Astrocyte (in vitro differentiated cells and primary cell): ENCODE measurements around the gene APMAP. TPM values are rescaled to one million over a fixed set of nuclear protein-coding genes. Genes with fewer than 3 reads are reported as not detected.

ENCODE experiments used
- DNase-seq: peaks from one replicate; pipeline ENCODE4 v3.0.0-alpha.2; 2010; ENCODE audit warnings: low read depth
- FAIRE-seq: peaks from 2 replicates; lab custom pipeline; 2011; peaks lifted over from hg19 to GRCh38; lab: Jason Lieb, UNC
- H2AFZ ChIP-seq: 2 replicates; pipeline ENCODE4 v1.6.0; 2012; ENCODE audit warnings: low read depth, low read length, inconsistent platforms
- H3K27ac ChIP-seq: 2 replicates; pipeline ENCODE4 v1.5.1; 2011; ENCODE audit warnings: low read depth, low read length, inconsistent platforms
- H3K27me3 ChIP-seq: 2 replicates; pipeline ENCODE4 v1.6.0; 2011; ENCODE audit warnings: low read length, inconsistent platforms; ENCODE audit not compliant: insufficient read depth
- H3K36me3 ChIP-seq: 2 replicates; pipeline ENCODE4 v1.5.1; 2011; ENCODE audit warnings: low read length, inconsistent platforms; ENCODE audit not compliant: insufficient read depth
- H3K4me1 ChIP-seq: 2 replicates; pipeline ENCODE4 v1.5.1; 2011; ENCODE audit warnings: low read length, inconsistent platforms; ENCODE audit not compliant: insufficient read depth
- H3K4me2 ChIP-seq: 2 replicates; pipeline ENCODE4 v1.6.0; 2012; ENCODE audit warnings: low read length, inconsistent platforms
- H3K4me3 ChIP-seq: 2 replicates; pipeline ENCODE4 v1.5.1; 2011; ENCODE audit warnings: low read depth, mild to moderate bottlenecking, low read length, inconsistent platforms; ENCODE audit not compliant: insufficient read depth
- H3K79me2 ChIP-seq: 2 replicates; pipeline ENCODE4 v1.6.0; 2012; ENCODE audit warnings: mild to moderate bottlenecking, low read length, inconsistent platforms; ENCODE audit not compliant: insufficient read depth
- H3K9ac ChIP-seq: 2 replicates; pipeline ENCODE4 v1.6.0; 2012; ENCODE audit warnings: mild to moderate bottlenecking, low read length, inconsistent platforms
- H3K9me3 ChIP-seq: 2 replicates; pipeline ENCODE4 v1.5.1; 2012; ENCODE audit warnings: low read depth, mild to moderate bottlenecking, low read length, inconsistent platforms; ENCODE audit not compliant: insufficient read depth
- H4K20me1 ChIP-seq: 2 replicates; pipeline ENCODE4 v1.6.0; 2012; ENCODE audit warnings: low read length, inconsistent platforms; ENCODE audit not compliant: insufficient read depth
- H3K27ac Mint-ChIP-seq: one replicate; pipeline ENCODE4 v1.8.0; 2021; ENCODE audit warnings: mild to moderate bottlenecking, mixed read lengths; ENCODE audit not compliant: unreplicated experiment
- H3K27me3 Mint-ChIP-seq: one replicate; pipeline ENCODE4 v1.8.0; 2021; ENCODE audit warnings: low read depth, mixed read lengths; ENCODE audit not compliant: unreplicated experiment
- H3K36me3 Mint-ChIP-seq: one replicate; pipeline ENCODE4 v1.8.0; 2021; ENCODE audit warnings: low read depth, mixed read lengths; ENCODE audit not compliant: unreplicated experiment
- H3K4me1 Mint-ChIP-seq: one replicate; pipeline ENCODE4 v1.8.0; 2021; ENCODE audit warnings: low read depth, mixed read lengths; ENCODE audit not compliant: unreplicated experiment
- H3K4me3 Mint-ChIP-seq: one replicate; pipeline ENCODE4 v1.8.0; 2021; ENCODE audit warnings: mild to moderate bottlenecking, moderate library complexity, mixed read lengths; ENCODE audit not compliant: unreplicated experiment
- H3K9me3 Mint-ChIP-seq: one replicate; pipeline ENCODE4 v1.8.0; 2021; ENCODE audit warnings: mild to moderate bottlenecking, mixed read lengths; ENCODE audit not compliant: unreplicated experiment
- CTCF ChIP-seq: IDR thresholded peaks from 2 replicates; pipeline ENCODE4 v1.5.1; 2011; ENCODE audit warnings: low read depth, mild to moderate bottlenecking, inconsistent platforms, low read length, moderate library complexity; ENCODE audit not compliant: insufficient read depth
- EZH2 ChIP-seq: IDR thresholded peaks from 2 replicates; pipeline ENCODE4 v1.6.1; 2012; ENCODE audit warnings: mild to moderate bottlenecking, low read length, inconsistent platforms; ENCODE audit not compliant: insufficient read depth
- total RNA-seq: library from RNA; stranded (reverse); gene quantifications from 2 replicates; pipeline ENCODE4 v1.2.1, GENCODE V29; 2021

The APMAP gene
- total RNA-seq, 1 donor from 2014 or later: 110 TPM

- Mint-ChIP-seq H3K27me3 (no peaks in the 10 kb centered on the region), H3K4me3 (no peak overlapping the region), H3K27ac (no peak overlapping the region), H3K4me1 (no peaks in the 10 kb centered on the region), H3K9me3 (peaks cover 2% of the 10 kb centered on the region), H3K36me3 (peaks cover 33% of the 10 kb centered on the region)
- H3K9ac ChIP-seq: no peak overlapping the region
- no peak for DNase-seq
- no peak for FAIRE-seq
- no peak overlapping the region for H3K4me2 ChIP-seq
- TF ChIP-seq EZH2 (no peak), CTCF (no peak)
- no peaks in the 10 kb centered on the region for H4K20me1 ChIP-seq
- H2AFZ ChIP-seq: no peak overlapping the region
- H3K4me3 ChIP-seq: no peak overlapping the region
- peaks cover 12% of the 10 kb centered on the region for H3K36me3 ChIP-seq
- no peak overlapping the region for H3K27ac ChIP-seq
- H3K9me3 ChIP-seq: no peaks in the 10 kb centered on the region
- no peaks in the 10 kb centered on the region for H3K79me2 ChIP-seq
- no peaks in the 10 kb centered on the region for H3K27me3 ChIP-seq
- no peaks in the 10 kb centered on the region for H3K4me1 ChIP-seq
Measured at GRCh38 chr20:24965065-24965919, 27.3 kb downstream of the APMAP start.

GRCh38 chr20:24964506-24964840, 28.1 kb downstream of the APMAP start:
- DNase-seq (no peak), FAIRE-seq (no peak)
- Mint-ChIP-seq H3K27ac (no peak overlapping the region), H3K4me1 (no peaks in the 10 kb centered on the region), H3K4me3 (no peak overlapping the region), H3K36me3 (peaks cover 31% of the 10 kb centered on the region), H3K9me3 (peaks cover 2% of the 10 kb centered on the region), H3K27me3 (no peaks in the 10 kb centered on the region)
- H3K9ac ChIP-seq: no peak overlapping the region
- H3K4me3 ChIP-seq: no peak overlapping the region
- no peaks in the 10 kb centered on the region for H4K20me1 ChIP-seq
- no peaks in the 10 kb centered on the region for H3K9me3 ChIP-seq
- H3K36me3 ChIP-seq: peaks cover 9% of the 10 kb centered on the region
- no peaks in the 10 kb centered on the region for H3K27me3 ChIP-seq
- no peak overlapping the region for H3K4me2 ChIP-seq
- H3K4me1 ChIP-seq: no peaks in the 10 kb centered on the region
- no peaks in the 10 kb centered on the region for H3K79me2 ChIP-seq
- TF ChIP-seq EZH2 (no peak), CTCF (no peak)
- no peak overlapping the region for H3K27ac ChIP-seq
- no peak overlapping the region for H2AFZ ChIP-seq
